T-helper 1 cell (primary cell): ENCODE measurements around the gene SCYGR4.
"Not testable (repeated sequence)": the region's sequence is repeated elsewhere in the genome, so short reads cannot be mapped to it uniquely, and the experiment has no call there.

Experiments
- DNase-seq, 5 donors: peaks; one replicate each; pipeline ENCODE4 v3.0.0-alpha.2; 2012 to 2020
- total RNA-seq, 4 donors: gene quantifications; one replicate each; lab custom pipeline; 2026; lab: John Stamatoyannopoulos, UW

Gene SCYGR4, protein sequence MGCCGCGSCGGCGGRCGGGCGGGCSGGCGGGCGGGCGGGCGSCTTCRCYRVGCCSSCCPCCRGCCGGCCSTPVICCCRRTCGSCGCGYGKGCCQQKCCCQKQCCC
- total RNA-seq = 0 reads per million in 4 donors

DNA sequence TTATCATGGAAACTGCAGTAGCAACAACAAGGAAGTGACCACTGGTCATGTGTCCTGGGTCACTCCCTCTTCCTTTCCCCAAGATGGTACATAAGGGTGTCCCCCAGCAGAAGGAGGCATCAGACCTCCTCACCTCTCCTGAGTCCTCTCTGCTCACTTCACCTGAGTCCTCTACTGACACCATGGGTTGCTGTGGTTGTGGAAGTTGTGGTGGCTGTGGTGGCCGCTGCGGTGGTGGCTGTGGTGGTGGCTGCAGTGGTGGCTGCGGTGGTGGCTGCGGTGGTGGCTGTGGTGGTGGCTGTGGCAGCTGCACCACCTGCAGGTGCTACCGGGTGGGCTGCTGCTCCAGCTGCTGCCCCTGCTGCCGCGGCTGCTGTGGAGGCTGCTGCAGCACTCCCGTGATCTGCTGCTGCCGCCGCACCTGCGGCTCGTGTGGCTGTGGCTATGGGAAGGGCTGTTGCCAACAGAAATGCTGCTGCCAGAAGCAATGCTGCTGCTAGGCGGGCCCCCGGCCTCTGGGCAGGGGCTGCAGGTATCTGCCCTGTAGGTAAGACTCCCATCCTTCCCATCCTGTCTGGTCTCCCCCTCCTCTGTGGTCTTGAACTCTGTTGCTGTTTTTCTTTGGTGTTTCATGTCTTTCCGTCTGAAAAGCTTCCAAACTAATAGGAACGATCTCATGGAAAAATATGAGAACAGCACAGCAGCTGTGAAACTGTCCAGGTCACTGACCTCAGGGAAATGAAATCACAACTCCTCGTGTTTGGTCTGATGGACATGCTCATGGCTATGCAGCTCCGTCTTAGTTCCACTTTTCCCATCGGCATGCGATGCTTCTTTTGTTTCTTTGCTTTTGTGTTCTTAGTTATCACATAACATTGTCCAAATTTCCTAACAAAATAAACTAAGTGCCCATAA lies at the start of gene SCYGR4:
SCYGR4 (plus strand) TSS at position 183 of the 915 bp plus-strand sequence; CDS start at position 183, 0 bp downstream.
- DNase-seq = no peak

DNA sequence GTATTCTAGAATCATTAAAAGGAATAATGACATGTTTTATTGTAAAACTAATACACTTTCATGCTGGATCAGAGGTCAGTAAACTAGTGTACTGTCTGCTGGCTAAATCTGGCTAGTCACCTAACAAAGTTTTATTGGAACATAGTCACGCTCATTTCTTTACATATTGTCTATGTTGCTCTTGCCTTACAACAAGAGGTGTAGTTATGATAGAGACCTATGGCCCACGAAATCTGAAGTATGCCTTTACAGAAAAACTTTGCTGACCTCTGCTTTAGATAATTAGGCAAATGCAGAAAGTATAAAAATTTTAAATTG lies 48.5 kb upstream of the SCYGR4 start:
- DNase-seq = no peak

DNA sequence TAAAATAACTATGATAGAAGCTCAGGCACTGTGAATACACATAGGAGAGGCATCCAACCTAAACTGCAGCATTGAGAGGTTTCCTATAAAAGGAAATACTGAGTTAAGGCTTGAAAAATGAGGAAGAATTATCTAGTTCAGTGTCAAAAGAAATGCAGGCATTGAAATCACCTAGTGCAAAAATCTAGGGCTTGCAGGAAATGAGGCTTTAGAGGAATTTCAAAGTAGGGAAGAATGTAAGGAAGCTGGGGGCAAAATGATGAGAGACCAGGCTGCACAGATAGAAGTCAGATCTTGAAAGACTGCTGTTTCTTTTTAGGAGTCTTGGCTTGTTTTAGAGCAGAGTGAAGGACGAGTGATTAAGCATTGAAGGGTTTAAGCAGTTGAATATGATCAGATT lies 46.7 kb upstream of the SCYGR4 start:
- DNase-seq = no peak

DNA sequence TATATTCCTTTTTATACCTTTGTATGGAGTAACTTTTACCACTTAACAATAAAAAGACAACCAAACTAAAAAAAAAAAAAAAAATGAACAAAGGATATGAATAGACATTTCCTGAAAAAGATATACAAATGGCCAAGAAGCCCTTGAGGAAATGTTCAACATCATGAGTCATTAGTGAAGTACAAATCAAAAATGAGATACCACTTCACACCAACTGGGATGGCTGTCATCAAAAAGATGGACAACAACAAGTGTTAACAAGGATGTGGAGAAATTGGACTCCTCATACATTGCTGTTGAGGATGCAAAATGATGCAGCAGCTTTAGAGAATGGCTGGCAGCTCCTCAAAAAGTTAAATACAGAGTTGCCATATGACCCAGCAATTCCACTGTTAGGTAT lies 41.2 kb upstream of the SCYGR4 start:
- DNase-seq = no peak

DNA sequence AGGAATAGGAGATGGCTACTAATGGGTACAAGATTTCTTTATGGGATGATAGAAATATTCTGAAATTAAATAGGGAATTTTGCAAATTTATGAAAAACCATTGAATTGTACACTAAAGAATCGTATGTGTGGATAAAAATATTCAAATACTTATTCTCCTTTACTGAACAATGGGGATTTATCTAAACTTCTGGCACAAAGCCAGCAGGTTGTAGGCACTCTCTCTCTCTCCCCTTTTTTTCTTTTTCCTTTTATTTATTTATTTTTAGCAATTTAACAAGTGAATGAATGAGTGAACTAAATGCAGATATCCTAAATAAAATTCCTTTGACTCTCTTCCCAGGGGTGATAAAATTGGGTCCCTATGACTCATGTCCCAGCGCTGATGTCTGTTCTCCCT lies 40.5 kb upstream of the SCYGR4 start:
- no peak for DNase-seq

DNA sequence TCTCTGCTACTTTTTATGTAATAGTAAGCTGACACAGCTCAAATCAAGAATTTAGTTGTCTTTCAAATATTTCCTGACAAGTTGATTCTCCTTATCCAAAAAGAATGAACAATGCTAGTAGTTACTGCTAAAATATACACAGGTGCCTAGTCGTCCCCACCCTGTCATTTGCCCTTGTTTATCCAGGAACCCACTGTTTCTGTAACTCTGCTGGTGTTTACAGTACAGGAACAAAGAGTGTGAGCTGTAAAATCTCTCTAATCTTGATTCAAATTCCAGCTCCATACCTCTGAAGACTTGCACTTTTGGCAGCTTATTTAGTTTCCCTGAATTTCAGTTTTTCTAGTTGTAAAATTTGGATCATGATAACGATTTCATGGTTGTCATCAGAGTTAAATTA lies 39.7 kb upstream of the SCYGR4 start:
- DNase-seq = no peak

DNA sequence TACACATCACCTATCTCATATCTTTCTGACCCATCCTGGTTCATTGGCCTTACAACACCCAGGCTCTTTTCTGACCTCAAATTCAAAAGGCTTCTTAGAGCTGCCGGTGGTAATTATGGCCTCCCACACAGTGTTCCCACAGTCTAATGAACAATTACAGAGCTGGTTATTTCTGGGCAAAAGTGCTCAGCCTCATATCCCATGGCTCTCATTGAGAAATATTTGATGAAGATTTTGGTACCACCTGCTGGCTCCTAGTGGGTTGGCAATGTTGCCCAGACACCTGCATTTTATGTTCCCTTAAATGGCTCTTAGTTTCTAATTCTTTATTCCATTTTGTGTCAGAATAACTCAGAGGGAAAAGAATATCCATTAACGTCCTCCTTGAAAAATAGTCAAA lies 38.7 kb upstream of the SCYGR4 start:
- DNase-seq = no peak

DNA sequence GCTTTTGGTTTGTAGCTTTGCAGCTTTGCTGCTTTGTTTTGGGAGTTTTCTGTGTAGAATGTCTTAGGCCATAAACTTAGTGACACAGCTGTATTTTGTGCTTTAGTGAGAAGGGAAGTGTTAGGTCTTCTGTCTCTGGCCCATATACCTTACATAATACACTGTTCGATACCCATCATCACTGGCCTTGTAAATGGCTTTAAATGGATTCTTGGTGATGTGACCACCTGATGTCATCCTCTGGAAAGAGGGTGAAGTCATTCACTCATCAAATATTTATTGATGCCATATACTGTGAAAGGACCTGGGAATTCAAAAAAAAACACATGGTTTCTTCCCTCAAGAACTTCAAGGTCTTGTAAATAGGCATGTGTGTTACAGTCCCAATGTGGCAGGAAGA lies 37.5 kb upstream of the SCYGR4 start:
- no peak for DNase-seq

DNA sequence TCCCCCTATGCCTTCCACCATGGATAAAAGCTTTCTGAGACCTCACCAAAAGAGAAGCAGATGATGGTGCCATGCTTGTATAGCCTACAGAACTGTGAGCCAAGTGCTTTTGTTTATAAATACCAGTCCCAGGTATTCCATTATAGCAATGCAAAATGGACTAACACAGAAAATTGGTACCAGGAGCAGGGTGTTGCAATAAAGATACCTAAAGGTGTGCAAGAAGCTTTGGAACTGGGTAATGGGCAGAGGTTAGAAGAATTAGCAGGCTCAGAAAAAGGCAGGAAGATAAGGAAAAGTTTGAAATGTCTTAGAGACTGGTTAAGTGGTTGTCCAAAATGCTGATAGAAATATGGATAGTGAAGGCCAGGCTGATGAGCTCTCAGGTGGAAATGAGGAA lies 34.9 kb upstream of the SCYGR4 start:
- DNase-seq = no peak

DNA sequence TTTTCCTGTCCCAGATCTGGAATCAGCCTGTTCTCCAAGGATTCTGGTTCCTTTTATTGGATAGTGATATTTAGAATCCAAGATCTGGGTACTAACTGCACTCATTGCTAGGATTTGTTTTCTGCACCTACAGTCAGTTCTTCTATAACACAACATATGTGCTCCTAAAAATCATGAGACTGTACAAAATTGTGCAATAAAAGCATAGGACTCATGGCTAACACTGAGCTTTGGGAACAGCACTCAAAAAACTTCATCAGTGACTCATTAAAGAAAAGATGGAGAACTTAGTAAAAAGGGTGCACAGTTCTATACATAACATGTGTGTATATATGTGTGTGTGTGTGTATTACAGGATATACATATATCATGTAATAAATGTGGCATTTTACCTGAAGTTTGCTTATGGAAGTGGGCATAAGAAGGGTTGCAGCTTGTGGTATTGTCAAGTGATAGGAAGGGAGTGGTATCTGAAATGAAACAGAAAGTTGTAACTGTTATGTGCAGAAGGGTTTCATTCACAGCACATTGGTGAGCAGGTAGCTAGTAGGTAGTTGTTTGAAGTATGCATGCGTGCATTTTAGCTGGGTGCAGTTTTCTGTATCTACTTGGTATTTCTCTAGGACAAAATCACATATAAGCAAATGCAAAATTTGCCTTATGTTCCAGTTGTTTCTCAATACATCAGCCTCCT lies 24.5 kb upstream of the SCYGR4 start:
- DNase-seq = peak in 1 of 5 donors; percentile 20

DNA sequence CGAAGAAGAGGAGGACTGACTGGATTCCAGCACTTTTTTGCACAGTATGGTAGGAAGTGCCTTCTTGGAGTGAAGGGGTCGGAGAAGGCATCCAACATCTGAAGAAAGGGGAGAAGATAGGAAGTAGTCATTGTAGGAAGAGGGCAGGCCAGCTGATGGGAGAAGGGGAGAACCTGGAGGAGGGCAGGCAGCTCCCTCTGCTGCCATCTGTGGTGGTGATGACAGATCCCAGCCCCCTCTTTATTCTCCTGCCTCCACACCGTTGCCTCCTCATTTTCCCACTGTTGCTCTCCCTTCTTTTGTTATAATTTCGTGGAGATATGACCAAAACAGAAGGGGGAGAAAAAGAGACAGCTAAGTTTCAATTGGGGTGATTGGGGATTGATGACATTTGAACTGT lies 21.5 kb upstream of the SCYGR4 start:
- DNase-seq = no peak

DNA sequence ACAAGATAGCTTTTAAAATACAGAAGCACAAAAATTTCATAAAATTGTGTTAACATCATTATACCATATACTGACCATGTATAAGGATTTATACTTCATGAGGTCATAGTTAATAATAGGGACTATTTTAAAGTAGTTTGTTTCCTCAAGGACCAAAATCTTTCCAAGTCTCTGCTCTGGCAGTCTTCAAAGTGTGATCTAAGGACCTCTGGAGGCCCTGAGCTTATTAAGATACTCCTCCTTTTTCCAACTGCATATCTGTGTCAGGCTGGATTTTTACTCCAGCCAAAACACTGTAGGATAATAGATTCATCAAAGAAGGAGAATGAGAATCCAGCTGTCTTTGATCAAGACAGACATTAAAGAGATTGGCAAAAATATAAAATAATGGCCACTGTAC lies 20.3 kb upstream of the SCYGR4 start:
- no peak for DNase-seq

DNA sequence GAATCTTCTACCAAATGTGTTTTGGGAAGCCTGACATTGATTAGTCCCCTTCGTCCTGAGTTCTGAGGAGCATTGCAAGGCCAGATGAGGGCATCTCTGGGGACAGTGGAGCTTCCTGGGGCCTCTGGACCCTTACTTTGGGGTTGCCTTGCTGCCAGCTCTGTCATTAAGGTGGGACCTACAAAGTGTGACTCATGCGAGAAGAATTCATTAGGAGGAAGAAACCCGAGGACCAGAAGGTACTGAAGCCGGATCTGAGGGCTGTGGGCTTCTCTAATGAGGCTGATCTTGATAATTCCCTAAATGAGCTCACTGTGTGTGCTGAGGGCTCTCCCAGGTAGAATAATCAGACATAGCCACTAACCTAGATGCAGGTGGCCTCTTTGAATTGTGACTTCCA lies 19.3 kb upstream of the SCYGR4 start:
- no peak for DNase-seq

DNA sequence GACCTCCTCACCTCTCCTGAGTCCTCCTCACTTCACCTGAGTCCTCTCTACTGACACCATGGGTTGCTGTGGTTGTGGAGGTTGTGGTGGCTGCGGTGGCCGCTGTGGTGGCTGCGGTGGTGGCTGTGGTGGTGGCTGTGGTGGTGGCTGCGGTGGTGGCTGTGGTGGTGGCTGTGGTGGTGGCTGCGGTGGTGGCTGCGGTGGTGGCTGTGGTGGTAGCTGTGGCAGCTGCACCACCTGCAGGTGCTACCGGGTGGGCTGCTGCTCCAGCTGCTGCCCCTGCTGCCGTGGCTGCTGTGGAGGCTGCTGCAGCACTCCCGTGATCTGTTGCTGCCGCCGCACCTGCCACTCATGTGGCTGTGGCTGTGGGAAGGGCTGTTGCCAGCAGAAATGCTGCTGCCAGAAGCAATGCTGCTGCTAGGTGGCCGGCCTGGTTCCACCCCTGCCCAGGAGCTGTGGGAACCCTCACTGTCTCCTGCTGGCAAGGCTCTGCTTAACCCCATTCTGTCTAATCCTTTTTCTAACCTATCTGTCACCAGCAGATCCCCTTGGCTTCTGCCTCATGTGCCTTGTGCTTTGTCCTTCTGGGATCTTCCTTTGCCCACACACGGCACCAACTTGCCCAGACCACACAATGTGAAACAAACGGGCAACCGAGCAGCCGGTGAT lies 18.3 kb upstream of the SCYGR4 start, which contains the start of gene SCYGR2:
SCYGR2 (plus strand) TSS at position 59 of the 669 bp plus-strand sequence; CDS start at position 59, 0 bp downstream.
- not testable (repeated sequence) for DNase-seq

DNA sequence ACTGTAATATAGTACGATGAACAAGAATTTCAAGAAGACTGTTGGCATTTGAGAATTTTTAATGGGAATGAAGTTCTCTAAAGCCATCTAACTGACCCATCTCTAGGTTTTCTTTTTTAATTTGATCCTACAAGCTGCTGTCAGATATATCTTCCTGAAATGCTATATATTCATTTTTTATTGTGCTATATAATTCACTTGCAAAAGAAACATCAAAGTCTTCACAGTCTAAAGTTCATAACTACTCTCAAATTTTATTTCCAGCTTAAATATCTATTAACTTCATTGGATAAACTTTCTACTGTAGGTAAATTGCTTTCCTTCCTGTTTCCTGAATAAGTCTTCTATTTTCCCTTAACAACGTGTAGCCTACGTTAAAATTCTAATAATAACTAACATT lies 14.9 kb upstream of the SCYGR4 start:
- DNase-seq = no peak

DNA sequence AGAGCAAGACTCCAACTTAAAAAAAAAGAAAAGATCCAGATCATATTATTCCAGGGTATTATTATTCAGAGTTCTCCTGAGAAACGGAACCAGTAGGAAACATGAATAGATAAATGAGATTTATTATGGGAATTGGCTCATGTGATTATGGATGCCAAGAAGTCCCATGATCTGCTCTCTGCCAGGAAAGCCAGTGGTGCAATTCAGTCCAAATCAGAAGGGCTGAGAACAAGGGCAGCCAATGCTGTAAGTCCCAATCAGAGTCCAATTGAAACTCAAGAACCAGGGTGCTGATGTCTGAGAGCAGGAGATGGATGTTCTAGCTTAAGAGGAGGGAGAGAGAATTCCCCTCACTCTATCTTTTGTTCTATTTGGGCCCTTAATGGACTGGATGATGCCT lies 10.8 kb upstream of the SCYGR4 start:
- DNase-seq = no peak

DNA sequence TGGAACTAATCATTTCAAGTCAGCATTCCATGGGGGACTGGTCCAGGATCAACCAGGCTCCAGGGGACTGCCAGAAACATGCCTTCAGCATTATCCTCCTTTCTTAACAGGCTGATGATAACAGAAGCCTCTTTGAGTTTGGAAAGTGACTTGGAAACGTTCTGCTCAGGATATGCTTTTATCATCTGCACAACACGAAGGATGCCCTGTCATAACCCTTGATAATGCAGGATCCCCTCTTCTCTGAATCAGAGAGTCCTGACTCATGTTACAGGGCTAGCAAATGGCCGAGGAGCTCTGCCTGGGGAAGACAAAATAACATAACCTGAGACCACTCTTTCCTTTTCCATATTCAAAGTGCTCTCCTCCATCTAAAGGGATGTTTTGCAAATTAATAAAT lies 9.4 kb upstream of the SCYGR4 start:
- no peak for DNase-seq

DNA sequence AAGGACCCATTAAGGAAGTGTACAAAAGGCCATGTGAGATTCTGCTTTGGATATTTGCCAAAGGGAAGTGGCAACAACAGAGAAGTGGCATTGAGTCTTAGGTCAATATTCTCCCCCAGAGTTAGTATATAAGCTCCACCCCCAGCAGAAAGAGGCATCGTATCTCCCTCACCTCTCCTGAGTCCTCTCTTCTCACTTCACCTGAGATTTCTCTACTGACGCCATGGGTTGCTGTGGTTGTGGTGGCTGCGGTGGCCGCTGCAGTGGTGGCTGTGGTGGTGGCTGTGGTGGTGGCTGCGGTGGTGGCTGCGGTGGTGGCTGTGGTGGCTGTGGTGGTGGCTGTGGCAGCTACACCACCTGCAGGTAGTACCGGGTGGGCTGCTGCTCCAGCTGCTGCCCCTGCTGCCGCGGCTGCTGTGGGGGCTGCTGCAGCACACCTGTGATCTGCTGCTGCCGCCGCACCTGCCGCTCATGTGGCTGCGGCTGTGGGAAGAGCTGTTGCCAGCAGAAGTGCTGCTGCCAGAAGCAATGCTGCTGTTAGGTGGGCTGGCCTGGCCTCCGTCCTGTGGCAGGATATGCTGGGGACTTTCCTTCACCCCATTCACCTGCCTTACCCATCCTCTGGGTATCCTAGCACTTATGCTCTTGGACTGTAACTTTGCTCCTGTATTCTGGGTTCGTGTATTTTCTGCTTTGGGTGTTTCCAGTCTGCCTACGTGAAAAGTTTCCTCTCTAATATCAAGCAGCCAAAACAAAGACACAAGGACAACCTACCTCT lies 8.5 kb upstream of the SCYGR4 start:
- DNase-seq = no peak

DNA sequence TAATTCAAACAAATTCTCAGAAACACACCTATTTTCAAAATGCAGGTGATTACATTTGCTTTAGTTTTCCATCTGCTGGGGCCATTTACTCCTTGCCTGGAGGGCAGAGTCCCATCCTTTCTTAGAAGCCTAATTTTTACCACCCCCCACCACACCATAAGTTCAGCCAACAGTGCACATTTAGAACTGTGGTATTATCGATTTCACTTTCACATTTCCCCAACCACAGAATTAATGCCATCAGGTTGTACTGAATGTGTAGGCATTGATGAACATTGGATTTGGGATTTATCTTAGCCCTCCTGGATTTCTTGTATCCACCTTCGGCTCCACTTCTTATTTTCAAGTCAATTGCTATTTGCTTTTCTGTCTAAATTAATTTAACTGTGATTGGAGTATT lies 7.2 kb upstream of the SCYGR4 start:
- no peak for DNase-seq

DNA sequence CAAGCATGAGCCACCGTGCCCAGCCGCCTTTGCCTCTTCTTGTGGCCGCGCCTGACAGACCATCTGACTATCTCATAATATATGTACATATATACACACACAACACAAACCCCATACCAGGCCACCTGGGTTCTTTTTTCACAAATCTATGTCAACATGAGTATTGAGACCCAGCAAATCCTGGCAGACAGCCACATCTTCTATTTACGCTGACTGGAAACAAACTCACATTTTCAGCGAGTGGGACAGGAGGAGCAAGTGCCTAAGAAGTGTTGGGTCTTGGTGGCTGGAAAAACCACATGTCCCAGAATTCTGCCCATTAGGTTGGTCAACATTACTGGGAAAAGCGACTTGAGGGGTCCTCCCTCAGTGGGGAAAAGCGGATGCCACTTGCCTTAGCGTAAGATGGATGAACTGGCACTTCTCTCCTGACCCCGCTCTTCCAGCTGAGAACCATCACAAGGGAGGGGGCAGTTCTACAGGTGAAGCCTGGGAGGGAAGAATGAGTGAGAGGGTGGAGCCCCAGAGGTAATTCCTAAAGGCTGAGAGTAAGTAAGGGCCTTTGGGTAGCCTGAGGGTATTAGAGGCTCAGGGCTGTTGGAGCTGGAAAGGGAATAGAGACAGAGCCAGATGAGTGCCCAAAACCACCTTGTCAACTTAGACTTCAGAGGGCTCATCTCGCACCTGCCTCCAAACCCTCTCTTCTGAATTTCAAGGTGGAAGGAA lies 4.6 kb upstream of the SCYGR4 start:
- DNase-seq = no peak

DNA sequence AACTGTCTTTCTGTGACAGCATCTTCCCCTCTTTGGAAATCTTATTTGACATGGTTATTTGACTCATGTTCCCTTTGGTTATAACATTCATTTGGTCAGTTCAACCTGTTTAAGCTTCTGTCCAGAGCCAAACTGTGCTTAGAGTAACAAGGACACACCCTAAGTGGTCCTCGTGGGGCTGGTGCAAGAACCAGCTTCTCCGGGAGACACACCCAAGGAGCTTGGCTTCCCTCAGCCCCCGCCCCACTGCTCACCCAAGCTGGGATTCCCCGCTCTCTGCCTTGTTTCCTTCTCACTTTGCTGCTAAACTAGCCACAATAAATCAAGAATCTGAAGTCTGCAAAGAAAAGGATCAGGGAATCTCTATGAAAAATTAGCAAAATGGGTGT lies 4.0 kb upstream of the SCYGR4 start:
- DNase-seq = no peak

DNA sequence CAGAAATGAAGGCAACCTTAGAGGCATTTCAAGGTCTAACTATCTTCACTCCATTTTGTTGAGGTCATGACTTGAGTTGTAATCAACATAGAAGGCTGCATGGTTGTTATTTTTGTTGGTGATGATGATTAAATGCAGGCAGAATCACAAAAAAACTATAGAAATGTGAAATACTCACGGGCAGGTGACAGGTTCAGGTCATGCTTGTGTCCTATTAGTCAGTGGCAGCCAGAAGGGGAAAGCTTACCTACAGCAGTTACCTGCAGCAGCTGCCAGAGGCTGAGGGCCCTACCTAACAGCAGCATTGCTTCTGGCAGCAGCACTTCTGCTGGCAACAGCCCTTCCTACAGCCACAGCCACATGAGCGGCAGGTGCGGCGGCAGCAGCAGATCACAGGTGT lies 3.1 kb upstream of the SCYGR4 start:
- no peak for DNase-seq
